ENCODE measurements around the gene GALNTL6. TPM values are rescaled to one million over a fixed set of nuclear protein-coding genes. Genes with fewer than 3 reads are reported as not detected.

Gene GALNTL6
- total RNA-seq, 4 donors from 2014 or later = 0.67 to 0.70 TPM; not detected in 2

GRCh38 chr4:172776203-172776861 lies 963.1 kb downstream of the GALNTL6 start:
- Histone ChIP-seq H3K36me3 (no peaks in the 10 kb centered on the region), H3K27ac (no peak overlapping the region), H3K9me3 (no peaks in the 10 kb centered on the region), H3K4me1 (no peaks in the 10 kb centered on the region), H3K27me3 (no peaks in the 10 kb centered on the region), H3K4me3 (no peak overlapping the region)
- DNase-seq = no peak
- no peak for TF ChIP-seq POLR2A (IDR thresholded peaks at IDR 0.05)
- TF ChIP-seq CTCF (IDR thresholded peaks at IDR 0.05) = no peak

- Histone ChIP-seq H3K4me1 (no peaks in the 10 kb centered on the region), H3K4me3 (no peak overlapping the region), H3K27me3 (no peaks in the 10 kb centered on the region), H3K36me3 (no peaks in the 10 kb centered on the region), H3K9me3 (no peaks in the 10 kb centered on the region), H3K27ac (no peak overlapping the region)
- DNase-seq = no peak
- TF ChIP-seq CTCF (IDR thresholded peaks at IDR 0.05) (no peak), POLR2A (IDR thresholded peaks at IDR 0.05) (no peak)
These were observed 964.7 kb downstream of the GALNTL6 start for GRCh38 chr4:172777729-172778431.

GRCh38 chr4:172778583-172778982 lies 965.4 kb downstream of the GALNTL6 start:
- DNase-seq = no peak
- Histone ChIP-seq H3K36me3 (no peaks in the 10 kb centered on the region), H3K27ac (no peak overlapping the region), H3K4me3 (no peak overlapping the region), H3K9me3 (no peaks in the 10 kb centered on the region), H3K27me3 (no peaks in the 10 kb centered on the region), H3K4me1 (no peaks in the 10 kb centered on the region)
- TF ChIP-seq CTCF (IDR thresholded peaks at IDR 0.05) = no peak

- Histone ChIP-seq H3K4me3 (no peak overlapping the region), H3K9me3 (no peaks in the 10 kb centered on the region), H3K36me3 (no peaks in the 10 kb centered on the region), H3K27me3 (no peaks in the 10 kb centered on the region), H3K27ac (no peak overlapping the region), H3K4me1 (no peaks in the 10 kb centered on the region)
- TF ChIP-seq POLR2A (IDR thresholded peaks at IDR 0.05) (no peak), CTCF (IDR thresholded peaks at IDR 0.05) (no peak)
- DNase-seq = no peak
These were observed 967.4 kb downstream of the GALNTL6 start for GRCh38 chr4:172780566-172781081.

- no peak for TF ChIP-seq POLR2A (IDR thresholded peaks at IDR 0.05)
- no peak for TF ChIP-seq CTCF (IDR thresholded peaks at IDR 0.05)
- H3K36me3 ChIP-seq = no peaks in the 10 kb centered on the region
- H3K4me1 ChIP-seq = no peaks in the 10 kb centered on the region
- DNase-seq = no peak
- H3K27ac ChIP-seq = no peak overlapping the region
- H3K9me3 ChIP-seq = no peaks in the 10 kb centered on the region
- H3K27me3 ChIP-seq = no peaks in the 10 kb centered on the region
- no peak overlapping the region for H3K4me3 ChIP-seq
These were observed 972.4 kb downstream of the GALNTL6 start for GRCh38 chr4:172785613-172786012.

All from Peyer's patch (tissue), 4 donors.